Inferior parietal cortex (tissue), 1 donor: ENCODE data around the gene MYBBP1A.
A peak's percentile ranks its signal among the peaks of the same experiment; 100 is the strongest.
"Not testable (repeated sequence)": the region's sequence is repeated elsewhere in the genome, so short reads cannot be mapped to it uniquely, and the experiment has no call there.

Experiments used
- DNase-seq: peaks from one replicate; pipeline ENCODE4 v3.0.0-alpha.2; 2016; ENCODE audit errors: extremely low spot score

Gene MYBBP1A

DNA sequence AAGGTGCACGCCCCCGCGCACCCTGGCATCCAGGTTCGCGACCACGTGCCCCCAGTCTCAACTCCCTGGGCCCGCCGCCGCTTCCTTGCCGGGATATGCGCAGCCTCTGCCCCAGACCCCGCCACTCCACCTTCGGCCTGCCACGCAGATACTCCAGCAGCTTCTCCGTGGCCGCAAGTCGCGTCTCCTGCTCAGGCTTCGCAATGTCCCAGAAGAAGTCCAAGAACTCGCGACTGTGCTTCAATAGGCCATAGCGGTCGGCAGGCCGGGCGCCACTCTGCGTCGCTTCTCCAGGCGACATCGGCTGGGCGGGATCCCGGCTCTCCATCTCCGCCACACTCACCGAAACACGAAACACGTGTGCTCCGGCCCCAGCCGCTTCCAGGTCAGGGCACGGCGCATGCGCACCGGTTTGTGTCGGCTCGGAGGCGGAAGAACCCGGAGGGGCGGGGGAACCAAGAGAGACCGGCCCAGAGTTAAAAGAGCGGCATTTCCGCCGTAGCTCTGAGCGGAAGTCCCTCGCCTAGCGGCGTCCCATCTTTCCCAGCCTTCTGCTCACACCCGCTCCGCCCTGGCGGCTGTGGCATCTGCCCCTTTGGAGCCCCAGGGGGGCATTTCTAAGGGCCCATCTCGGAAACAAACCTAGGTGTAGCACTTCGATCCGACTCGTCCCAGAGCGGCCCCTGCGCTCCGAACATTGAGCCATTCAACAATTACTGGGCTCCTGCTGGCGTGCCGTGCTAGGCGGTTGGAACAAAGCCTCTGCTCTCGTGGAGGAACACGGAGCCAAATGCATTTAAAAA, at the start of gene MYBBP1A:
MYBBP1A (minus strand) TSS at position 388 of the 803 bp plus-strand sequence; CDS start at position 328, 60 bp downstream.
- peak; percentile 93 for DNase-seq

- DNase-seq, result not testable (repeated sequence)
Observed at GRCh38 chr17:4604736-4605135, 49.6 kb upstream of the MYBBP1A start.

DNA sequence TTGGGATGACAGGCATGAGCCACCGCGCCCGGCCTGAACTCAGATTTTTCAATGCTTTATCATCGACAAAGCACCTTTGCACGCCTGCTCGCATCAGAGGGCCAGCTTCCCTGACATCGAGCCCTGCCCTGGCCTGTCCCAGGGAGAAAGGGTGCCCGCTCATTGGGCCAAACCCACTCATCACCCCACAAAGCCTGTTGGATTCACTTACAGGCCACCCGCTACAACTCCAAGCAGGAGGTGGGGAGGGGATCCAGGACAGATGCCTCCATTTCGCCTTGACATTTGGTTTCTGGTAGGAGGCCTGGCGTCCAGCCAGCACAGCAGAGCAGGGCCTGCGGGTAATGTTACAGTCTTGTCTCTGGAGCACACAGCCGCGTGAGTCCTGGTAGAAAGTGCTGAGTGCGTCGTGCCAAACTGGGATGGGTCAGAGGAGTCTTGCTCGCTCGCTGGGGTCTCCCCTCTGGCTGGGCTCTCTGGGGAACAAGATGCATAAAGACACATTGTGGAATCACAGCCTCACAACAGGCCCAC, 49.0 kb upstream of the MYBBP1A start:
- no peak for DNase-seq

GRCh38 chr17:4602041-4602440, 46.9 kb upstream of the MYBBP1A start:
- DNase-seq, result no peak

GRCh38 chr17:4601326-4601725, 46.1 kb upstream of the MYBBP1A start:
- DNase-seq, result no peak

- DNase-seq, result no peak
Observed at GRCh38 chr17:4600563-4600962, 45.4 kb upstream of the MYBBP1A start.

GRCh38 chr17:4599505-4600281, 44.5 kb upstream of the MYBBP1A start:
- no peak for DNase-seq

DNA sequence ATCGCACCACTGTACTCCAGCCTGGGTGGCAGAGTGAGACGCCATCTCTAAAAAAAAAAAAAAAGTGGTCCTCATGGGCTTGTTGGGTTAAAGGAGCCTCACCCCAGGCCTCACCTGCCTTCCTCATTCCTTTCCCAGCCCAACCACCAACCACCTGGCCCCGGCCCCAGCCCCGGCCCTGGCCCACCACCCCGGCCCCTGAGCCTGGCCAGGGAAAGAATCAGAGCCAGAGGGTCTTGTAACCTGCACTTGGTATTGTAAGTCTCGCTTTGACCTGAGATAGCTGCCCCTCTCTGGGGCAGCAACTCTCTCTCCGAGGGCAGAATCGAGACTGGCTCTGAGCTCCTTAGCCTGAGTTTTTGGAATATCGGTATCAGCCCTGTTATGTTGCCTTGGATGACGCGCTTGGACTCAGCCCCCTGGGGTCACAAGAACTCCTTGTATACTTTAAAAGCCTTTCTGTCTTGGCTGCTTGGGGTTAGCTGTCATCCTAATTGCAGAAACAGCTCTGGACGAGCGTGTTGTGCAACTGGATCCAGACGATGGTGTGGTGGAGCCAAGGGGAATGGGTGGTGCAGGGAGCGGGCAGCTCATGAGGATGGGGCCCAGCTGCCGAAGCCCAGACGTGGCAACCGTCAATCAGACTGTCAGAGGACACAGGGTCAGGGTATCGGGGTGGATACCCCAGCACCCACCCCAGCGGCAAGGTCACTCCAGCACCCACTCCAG, 43.8 kb upstream of the MYBBP1A start:
- no peak for DNase-seq

DNA sequence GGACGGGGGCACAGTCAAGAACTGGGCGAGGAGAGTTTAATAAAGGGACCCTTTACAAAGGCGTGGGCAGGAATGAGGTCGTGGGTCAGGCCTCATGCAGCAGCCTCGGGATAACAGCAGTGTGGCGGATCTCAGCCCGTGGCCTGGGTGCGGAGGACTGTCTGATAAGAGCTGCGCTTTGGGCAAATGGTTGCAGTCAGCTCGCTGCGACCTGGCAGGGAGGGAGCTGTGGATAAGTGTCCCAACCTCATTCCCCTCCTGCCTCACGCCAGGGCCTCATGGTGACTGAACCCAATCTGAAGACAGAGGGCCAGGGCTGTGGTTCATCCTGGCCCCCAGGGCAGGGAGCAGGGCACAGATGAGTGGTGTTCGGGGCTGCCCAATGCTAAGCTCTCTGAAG, 42.8 kb upstream of the MYBBP1A start:
- no peak for DNase-seq

- no peak for DNase-seq
Observed at GRCh38 chr17:4596636-4597380, 41.6 kb upstream of the MYBBP1A start.

DNA sequence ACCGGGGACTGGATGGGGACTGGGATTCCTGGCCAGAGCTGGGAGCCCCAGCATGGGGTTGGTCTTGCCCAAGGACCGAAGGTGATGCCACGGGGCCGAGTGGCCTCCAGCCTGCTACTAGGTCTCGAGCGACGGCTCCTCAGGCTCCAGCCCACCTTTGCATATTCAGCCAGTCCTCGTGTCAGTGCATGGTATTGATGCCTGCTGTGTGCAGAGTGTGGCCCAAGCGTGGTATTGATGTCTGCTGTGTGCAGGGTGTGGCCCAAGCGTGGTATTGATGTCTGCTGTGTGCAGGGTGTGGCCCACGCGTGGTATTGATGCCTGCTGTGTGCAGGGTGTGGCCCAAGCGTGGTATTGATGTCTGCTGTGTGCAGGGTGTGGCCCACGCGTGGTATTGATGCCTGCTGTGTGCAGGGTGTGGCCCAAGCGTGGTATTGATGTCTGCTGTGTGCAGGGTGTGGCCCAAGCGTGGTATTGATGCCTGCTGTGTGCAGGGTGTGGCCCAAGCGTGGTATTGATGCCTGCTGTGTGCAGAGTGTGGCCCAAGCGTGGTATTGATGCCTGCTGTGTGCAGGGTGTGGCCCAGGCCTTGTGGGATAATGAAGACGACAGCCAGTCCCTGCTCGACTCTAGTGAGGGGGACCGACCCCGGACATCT, 40.6 kb upstream of the MYBBP1A start:
- not testable (repeated sequence) for DNase-seq

- DNase-seq, result no peak
Observed at GRCh38 chr17:4594931-4595684, 39.9 kb upstream of the MYBBP1A start.

DNA sequence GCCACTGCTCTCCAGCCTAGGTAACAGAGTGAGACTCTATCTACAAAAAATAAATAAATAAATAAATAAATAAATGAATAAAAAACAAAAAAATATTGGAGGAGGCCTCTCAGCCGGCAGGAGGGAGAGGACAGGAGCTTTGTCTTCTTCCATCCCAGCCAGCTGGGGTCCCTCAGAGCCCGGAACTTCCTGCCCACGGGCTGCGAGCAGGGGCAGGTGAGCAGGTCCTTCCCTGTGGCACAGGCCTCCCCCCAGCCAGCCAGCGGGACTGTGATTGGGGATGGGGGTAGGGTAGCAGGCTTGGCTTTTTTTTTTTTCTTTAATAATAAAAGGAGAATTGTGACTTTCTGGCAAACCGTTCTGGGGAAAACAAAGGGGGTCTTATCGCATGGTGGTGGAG, 39.2 kb upstream of the MYBBP1A start:
- no peak for DNase-seq

DNA sequence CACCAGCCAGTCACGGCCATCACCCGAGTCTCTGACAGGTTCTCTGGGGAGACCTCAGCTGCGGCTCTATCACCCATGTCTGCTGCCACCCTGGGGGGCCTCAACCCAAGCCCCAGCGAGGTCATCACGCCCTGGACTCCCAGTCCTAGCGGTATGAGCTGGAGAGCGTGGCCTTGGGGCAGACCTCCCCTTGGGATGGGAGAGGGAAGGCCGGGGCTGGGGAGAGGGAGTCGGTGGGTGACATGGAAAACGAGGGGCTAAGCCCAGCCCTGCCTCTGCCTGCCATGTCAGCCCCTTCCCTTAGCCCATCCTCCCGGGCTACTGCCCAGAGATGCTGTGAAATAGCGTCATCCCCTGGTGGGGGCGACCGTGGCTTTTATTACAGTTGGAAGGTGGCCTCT, 37.8 kb upstream of the MYBBP1A start:
- no peak for DNase-seq

DNA sequence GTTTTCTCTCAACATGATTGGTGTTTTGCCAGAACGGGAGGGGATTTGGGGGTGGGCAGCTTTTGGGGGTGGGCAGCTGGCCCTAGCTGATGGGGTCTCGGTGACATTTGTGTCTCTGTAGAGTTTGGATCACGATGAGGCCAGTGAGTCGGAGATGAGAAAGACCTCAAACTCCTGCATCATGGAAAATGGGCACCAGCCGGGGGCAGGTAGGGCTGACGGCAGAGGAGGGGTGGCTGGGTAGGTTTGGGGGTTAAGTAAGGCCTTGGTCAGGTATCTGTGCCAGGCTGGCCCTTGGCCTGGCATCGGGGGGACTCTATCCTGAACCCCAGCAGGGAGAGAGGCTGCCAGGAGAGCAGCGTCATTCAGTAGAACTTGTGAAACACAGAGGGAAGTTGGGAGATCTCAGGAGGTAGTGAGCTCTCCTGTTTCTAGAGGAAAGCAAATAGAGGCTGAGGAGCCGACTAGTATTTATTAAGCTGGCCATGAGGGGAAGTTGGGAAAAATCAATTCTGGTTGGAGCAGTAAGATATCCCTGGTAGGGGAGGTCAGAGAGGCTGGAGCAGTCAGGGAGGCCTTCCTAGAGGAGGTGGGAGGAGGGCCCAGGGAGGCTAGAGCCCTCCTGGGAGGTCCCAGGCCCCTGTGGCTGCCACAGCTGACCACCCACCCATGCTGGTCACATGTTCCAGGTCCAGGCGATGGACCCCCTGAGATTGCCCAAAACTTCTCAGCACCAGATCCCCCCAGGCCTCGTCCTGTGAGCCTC, 37.2 kb upstream of the MYBBP1A start:
- no peak for DNase-seq

DNA sequence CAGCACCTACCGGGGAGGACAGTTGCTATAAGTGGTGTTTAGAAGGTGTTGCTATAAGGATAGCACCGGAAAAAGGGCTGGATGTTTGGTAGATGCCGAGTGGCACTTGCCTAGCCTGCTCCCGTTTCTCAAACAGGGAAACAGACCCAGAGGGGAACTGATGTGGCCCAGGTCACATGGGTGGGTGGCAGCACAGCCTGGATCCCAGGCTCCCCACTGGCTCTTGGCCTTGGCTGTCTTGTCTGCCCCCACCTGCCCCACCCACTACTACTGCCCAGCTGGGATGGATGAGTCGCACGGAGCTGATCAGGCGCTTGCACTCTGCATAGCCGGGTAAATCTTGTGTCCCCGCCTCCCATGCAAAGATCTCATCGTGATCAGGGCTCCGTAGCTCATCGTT, 36.3 kb upstream of the MYBBP1A start:
- DNase-seq, result no peak

DNA sequence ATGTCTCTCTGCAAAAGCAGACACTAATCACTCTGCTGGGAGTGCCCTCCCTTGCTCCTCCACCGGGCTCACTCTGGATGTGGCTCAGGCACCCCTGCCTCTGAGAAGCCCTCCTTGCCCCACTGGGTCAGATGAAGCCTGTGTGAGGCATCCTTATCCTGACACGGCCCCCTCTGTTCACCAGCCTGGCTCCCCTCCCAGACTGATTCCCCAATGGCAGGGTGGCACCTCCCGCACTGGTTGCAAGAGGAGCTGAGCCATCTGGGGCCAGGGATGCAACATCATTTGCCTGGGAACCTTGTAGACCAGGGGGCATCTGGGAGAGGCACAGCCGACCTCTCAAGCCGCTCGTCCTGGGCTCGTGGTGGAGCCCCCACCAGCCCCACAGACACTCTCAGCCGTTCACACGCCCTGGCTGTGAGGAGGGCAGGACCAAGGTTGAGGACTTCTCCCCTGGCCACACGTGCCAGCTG, 35.8 kb upstream of the MYBBP1A start:
- DNase-seq, result no peak

- DNase-seq, result not testable (repeated sequence)
Observed at GRCh38 chr17:4590042-4590441, 34.9 kb upstream of the MYBBP1A start.
